ENCODE results near the gene TRPV2.

TRPV2 gene

GRCh38 chr17:16419074-16419928, 3.9 kb downstream of the TRPV2 start:
- ChIA-PET CTCF (interaction anchor here (1.2 to 2.7 kb wide), 3 partner anchors 8 to 56 kb away, joined by 5 to 12 read pairs (median 8); no protein-coding TSS in a partner anchor), POLR2A (interaction anchor here (1.1 to 10.1 kb wide), 6 partner anchors 9 to 38 kb away, joined by 3 to 104 read pairs (median 10); partner anchors contain the start of gene UBB)
- peak; percentile 52 for DNase-seq (ENCODE audit: extremely low spot score)
- TF ChIP-seq NFRKB (IDR thresholded peaks at IDR 0.05) (no peak), FOXM1 (IDR thresholded peaks at IDR 0.05; ENCODE audit: borderline replicate concordance) (no peak), ELF4 (IDR thresholded peaks at IDR 0.05) (no peak), PKNOX1 (IDR thresholded peaks at IDR 0.05) (no peak), ZNF384 (IDR thresholded peaks at IDR 0.05) (no peak), BHLHE40 (IDR thresholded peaks at IDR 0.05; ENCODE audit: borderline replicate concordance) (no peak), ARNT (IDR thresholded peaks at IDR 0.05) (no peak), FOXK2 (IDR thresholded peaks at IDR 0.05) (no peak), FOXA1 (IDR thresholded peaks at IDR 0.05) (no peak), SP1 (IDR thresholded peaks at IDR 0.05) (no peak)

- ChIA-PET CTCF (interaction anchor here (1.2 to 2.3 kb wide), 2 partner anchors 8 to 56 kb away, joined by 5 to 8 read pairs; no protein-coding TSS in a partner anchor), POLR2A (interaction anchor here (1.1 to 10.1 kb wide), 5 partner anchors 8 to 39 kb away, joined by 3 to 104 read pairs (median 14); partner anchors contain the start of gene UBB)
- TF ChIP-seq ZNF384 (IDR thresholded peaks at IDR 0.05) = no peak
- no peak for TF ChIP-seq TARDBP (IDR thresholded peaks at IDR 0.05)
- TF ChIP-seq ELF4 (IDR thresholded peaks at IDR 0.05) = no peak
- no peak for TF ChIP-seq FOXM1 (IDR thresholded peaks at IDR 0.05; ENCODE audit: borderline replicate concordance)
- TF ChIP-seq CTBP1 (IDR thresholded peaks at IDR 0.05; ENCODE audit: borderline replicate concordance) = no peak
- no peak for DNase-seq (ENCODE audit: extremely low spot score)
Observed at GRCh38 chr17:16419929-16420271, 4.5 kb downstream of the TRPV2 start.

GRCh38 chr17:16422416-16422815, 7.0 kb downstream of the TRPV2 start:
- TF ChIP-seq FOXM1 (IDR thresholded peaks at IDR 0.05; ENCODE audit: borderline replicate concordance) (no peak), NFRKB (IDR thresholded peaks at IDR 0.05) (no peak), SP1 (IDR thresholded peaks at IDR 0.05) (no peak), TARDBP (IDR thresholded peaks at IDR 0.05) (no peak), HDGF (IDR thresholded peaks at IDR 0.05; ENCODE audit: borderline replicate concordance) (no peak), L3MBTL2 (conservative IDR thresholded peaks at IDR 0.05) (no peak), ZNF384 (IDR thresholded peaks at IDR 0.05) (no peak), SUZ12 (IDR thresholded peaks at IDR 0.05) (no peak), FOXA1 (IDR thresholded peaks at IDR 0.05) (no peak), ARNT (IDR thresholded peaks at IDR 0.05) (no peak), FOXK2 (IDR thresholded peaks at IDR 0.05) (no peak), PKNOX1 (IDR thresholded peaks at IDR 0.05) (no peak), LEF1 (IDR thresholded peaks at IDR 0.05; ENCODE audit: borderline replicate concordance) (no peak), BHLHE40 (IDR thresholded peaks at IDR 0.05; ENCODE audit: borderline replicate concordance) (no peak), CTBP1 (IDR thresholded peaks at IDR 0.05; ENCODE audit: borderline replicate concordance) (no peak), ELF4 (IDR thresholded peaks at IDR 0.05) (no peak)
- ChIA-PET CTCF (no interaction called here), POLR2A (interaction anchor here (1.2 to 10.1 kb wide), 3 partner anchors 9 to 42 kb away, joined by 3 to 104 read pairs (median 7); partner anchors contain the start of gene UBB)
- DNase-seq (ENCODE audit: extremely low spot score) = no peak

GRCh38 chr17:16423226-16423872, 8.0 kb downstream of the TRPV2 start:
- DNase-seq (ENCODE audit: extremely low spot score) = no peak
- ChIA-PET CTCF (interaction anchor here (0.6 kb wide), 1 partner anchor 99 kb away, joined by 3 read pairs; no protein-coding TSS in a partner anchor), POLR2A (interaction anchor here (1.2 to 10.1 kb wide), 3 partner anchors 10 to 43 kb away, joined by 3 to 104 read pairs (median 7); partner anchors contain the start of gene UBB)
- TF ChIP-seq FOXM1 (IDR thresholded peaks at IDR 0.05; ENCODE audit: borderline replicate concordance) (no peak), L3MBTL2 (conservative IDR thresholded peaks at IDR 0.05) (no peak), HDGF (IDR thresholded peaks at IDR 0.05; ENCODE audit: borderline replicate concordance) (no peak), NFRKB (IDR thresholded peaks at IDR 0.05) (no peak), BHLHE40 (IDR thresholded peaks at IDR 0.05; ENCODE audit: borderline replicate concordance) (no peak), ARNT (IDR thresholded peaks at IDR 0.05) (no peak), TARDBP (IDR thresholded peaks at IDR 0.05) (no peak), PKNOX1 (IDR thresholded peaks at IDR 0.05) (no peak), CTBP1 (IDR thresholded peaks at IDR 0.05; ENCODE audit: borderline replicate concordance) (no peak), ZNF384 (IDR thresholded peaks at IDR 0.05) (no peak), SUZ12 (IDR thresholded peaks at IDR 0.05) (no peak)

- no peak for DNase-seq (ENCODE audit: extremely low spot score)
Observed at GRCh38 chr17:16425202-16425601, 9.8 kb downstream of the TRPV2 start.

More at GRCh38 chr17:16425202-16425601, 9.8 kb downstream of the TRPV2 start:
- POLR2A ChIA-PET = interaction anchor here (0.7 to 6.8 kb wide), 4 partner anchors 9 to 45 kb away, joined by 3 to 175 read pairs (median 3); partner anchors contain the start of gene UBB
- CTCF ChIA-PET = no interaction called here
- no peak for TF ChIP-seq SUZ12 (IDR thresholded peaks at IDR 0.05)
- TF ChIP-seq PKNOX1 (IDR thresholded peaks at IDR 0.05) = no peak

All from HEK293T (cell line).